ENCODE results near the gene LRRC37A3.
"Not testable (repeated sequence)": the region's sequence is repeated elsewhere in the genome, so short reads cannot be mapped to it uniquely, and the experiment has no call there.

LRRC37A3 gene

GRCh38 chr17:64919289-64920025 is at the start of gene LRRC37A3:
LRRC37A3 (minus strand) TSS chr17:64919478; CDS start chr17:64897257, 22,221 bp downstream.
- peak; percentile 83 for DNase-seq (ENCODE audit: low read depth)

- DNase-seq (ENCODE audit: low read depth) = peak; percentile 70
Measured at GRCh38 chr17:64965873-64966287, 46.6 kb upstream of the LRRC37A3 start.

- DNase-seq (ENCODE audit: low read depth) = not testable (repeated sequence)
Measured at GRCh38 chr17:64965256-64965872, 46.1 kb upstream of the LRRC37A3 start.

- DNase-seq (ENCODE audit: low read depth) = peak; percentile 16
Measured at GRCh38 chr17:64964796-64965195, 45.5 kb upstream of the LRRC37A3 start.

GRCh38 chr17:64963814-64964213 is 44.5 kb upstream of the LRRC37A3 start:
- not testable (repeated sequence) for DNase-seq (ENCODE audit: low read depth)

GRCh38 chr17:64961563-64962378 is 42.5 kb upstream of the LRRC37A3 start:
- peak; percentile 42 for DNase-seq (ENCODE audit: low read depth)

GRCh38 chr17:64951877-64952276 is 32.6 kb upstream of the LRRC37A3 start:
- no peak for DNase-seq (ENCODE audit: low read depth)

GRCh38 chr17:64950871-64951270 is 31.6 kb upstream of the LRRC37A3 start:
- peak; percentile 34 for DNase-seq (ENCODE audit: low read depth)

GRCh38 chr17:64947152-64947551 is 27.9 kb upstream of the LRRC37A3 start:
- no peak for DNase-seq (ENCODE audit: low read depth)

GRCh38 chr17:64941761-64942160 is 22.5 kb upstream of the LRRC37A3 start:
- DNase-seq (ENCODE audit: low read depth) = no peak

GRCh38 chr17:64941045-64941444 is 21.8 kb upstream of the LRRC37A3 start:
- no peak for DNase-seq (ENCODE audit: low read depth)

GRCh38 chr17:64940055-64940454 is 20.8 kb upstream of the LRRC37A3 start:
- DNase-seq (ENCODE audit: low read depth) = no peak

- DNase-seq (ENCODE audit: low read depth) = peak; percentile 44
Measured at GRCh38 chr17:64938925-64939474, 19.7 kb upstream of the LRRC37A3 start.

GRCh38 chr17:64938290-64938689 is 19.0 kb upstream of the LRRC37A3 start:
- DNase-seq (ENCODE audit: low read depth) = no peak

GRCh38 chr17:64936117-64936516 is 16.8 kb upstream of the LRRC37A3 start:
- DNase-seq (ENCODE audit: low read depth) = no peak

- DNase-seq (ENCODE audit: low read depth) = not testable (repeated sequence)
Measured at GRCh38 chr17:64934284-64934778, 15.1 kb upstream of the LRRC37A3 start.

- DNase-seq (ENCODE audit: low read depth) = not testable (repeated sequence)
Measured at GRCh38 chr17:64932850-64933249, 13.6 kb upstream of the LRRC37A3 start.

- not testable (repeated sequence) for DNase-seq (ENCODE audit: low read depth)
Measured at GRCh38 chr17:64930374-64930773, 11.1 kb upstream of the LRRC37A3 start.

- not testable (repeated sequence) for DNase-seq (ENCODE audit: low read depth)
Measured at GRCh38 chr17:64929419-64930209, 10.3 kb upstream of the LRRC37A3 start.

GRCh38 chr17:64928701-64929100 is 9.4 kb upstream of the LRRC37A3 start:
- DNase-seq (ENCODE audit: low read depth) = peak; percentile 22

GRCh38 chr17:64927444-64927843 is 8.2 kb upstream of the LRRC37A3 start:
- peak; percentile 51 for DNase-seq (ENCODE audit: low read depth)

Measured in iris pigment epithelial cell (primary cell).